ENCODE data around the gene TAOK2. TPM values are rescaled to one million over a fixed set of nuclear protein-coding genes. Genes with fewer than 3 reads are reported as not detected.

Gene TAOK2
- total and polyA plus RNA-seq, 2 donors from 2014 or later = 19.6 to 54.3 TPM

DNA sequence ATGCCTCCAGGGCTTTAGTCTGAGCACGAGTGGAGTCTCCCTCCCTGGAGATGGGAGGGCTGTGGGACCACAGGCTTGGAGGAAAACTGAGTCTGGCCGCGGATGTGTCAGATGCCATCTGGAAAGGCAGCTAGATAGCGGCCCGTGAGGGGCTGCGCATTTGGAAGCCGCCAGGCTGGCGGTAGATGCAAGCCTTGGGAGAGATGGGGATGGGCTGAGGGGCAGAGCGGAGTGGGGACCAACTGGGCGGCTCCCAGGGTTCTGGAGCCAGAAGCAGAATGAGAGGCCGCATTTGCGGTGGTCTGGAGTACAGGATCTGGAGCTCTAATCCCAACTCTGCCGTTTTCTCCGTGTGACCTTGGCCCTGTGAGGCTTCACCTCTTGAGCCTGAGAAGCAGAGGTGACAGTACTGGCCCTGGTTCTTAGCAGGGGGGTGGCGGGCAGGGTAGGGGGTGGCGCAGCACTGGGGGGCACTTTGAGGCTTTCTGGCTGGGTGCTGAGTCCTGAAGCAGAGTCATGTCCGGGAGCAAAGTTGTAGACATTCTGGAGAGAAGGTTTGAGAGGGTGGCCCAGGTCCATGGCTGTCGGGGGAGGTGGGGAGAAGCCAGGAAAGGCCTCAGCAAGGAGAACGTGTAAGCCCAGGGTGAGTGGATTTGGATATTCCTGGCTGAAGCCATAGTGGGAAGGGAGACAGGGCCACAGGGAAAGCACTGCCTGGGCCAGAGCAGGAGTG, 29.1 kb downstream of the TAOK2 start:
- Histone ChIP-seq H3K4me1 (ENCODE audit: control insufficient read depth in 2 of 3, insufficient read depth in 2 of 3, low read depth in 1 of 3, low read length in 3 of 3) (no peaks in the 10 kb centered on the region), H3K9ac (ENCODE audit: low read length in 3 of 3) (no peak overlapping the region), H3K36me3 (ENCODE audit: control insufficient read depth in 2 of 3, insufficient read depth in 3 of 3, low read length in 3 of 3) (peaks cover 0 to 6% (median 3%) of the 10 kb centered on the region in 3 donors), H3K27ac (ENCODE audit: low read depth in 2 of 2, low read length in 2 of 2) (no peak overlapping the region), H3K27me3 (ENCODE audit: control insufficient read depth, insufficient read depth, low read length) (no peaks in the 10 kb centered on the region), H3K4me3 (ENCODE audit: low read length in 3 of 3) (no peak overlapping the region), H3K9me3 (ENCODE audit: control insufficient read depth in 2 of 3, insufficient read depth in 1 of 3, low read length in 3 of 3) (no peaks in the 10 kb centered on the region)
- DNase-seq (no peak), FAIRE-seq (no peak)
- TF ChIP-seq, protein P1, sequence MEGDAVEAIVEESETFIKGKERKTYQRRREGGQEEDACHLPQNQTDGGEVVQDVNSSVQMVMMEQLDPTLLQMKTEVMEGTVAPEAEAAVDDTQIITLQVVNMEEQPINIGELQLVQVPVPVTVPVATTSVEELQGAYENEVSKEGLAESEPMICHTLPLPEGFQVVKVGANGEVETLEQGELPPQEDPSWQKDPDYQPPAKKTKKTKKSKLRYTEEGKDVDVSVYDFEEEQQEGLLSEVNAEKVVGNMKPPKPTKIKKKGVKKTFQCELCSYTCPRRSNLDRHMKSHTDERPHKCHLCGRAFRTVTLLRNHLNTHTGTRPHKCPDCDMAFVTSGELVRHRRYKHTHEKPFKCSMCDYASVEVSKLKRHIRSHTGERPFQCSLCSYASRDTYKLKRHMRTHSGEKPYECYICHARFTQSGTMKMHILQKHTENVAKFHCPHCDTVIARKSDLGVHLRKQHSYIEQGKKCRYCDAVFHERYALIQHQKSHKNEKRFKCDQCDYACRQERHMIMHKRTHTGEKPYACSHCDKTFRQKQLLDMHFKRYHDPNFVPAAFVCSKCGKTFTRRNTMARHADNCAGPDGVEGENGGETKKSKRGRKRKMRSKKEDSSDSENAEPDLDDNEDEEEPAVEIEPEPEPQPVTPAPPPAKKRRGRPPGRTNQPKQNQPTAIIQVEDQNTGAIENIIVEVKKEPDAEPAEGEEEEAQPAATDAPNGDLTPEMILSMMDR (IDR thresholded peaks at IDR 0.05; ENCODE audit: borderline replicate concordance, extremely low read depth, insufficient read depth) = no peak
- intact Hi-C loops (cut with DNase I) = no loop called here

DNA sequence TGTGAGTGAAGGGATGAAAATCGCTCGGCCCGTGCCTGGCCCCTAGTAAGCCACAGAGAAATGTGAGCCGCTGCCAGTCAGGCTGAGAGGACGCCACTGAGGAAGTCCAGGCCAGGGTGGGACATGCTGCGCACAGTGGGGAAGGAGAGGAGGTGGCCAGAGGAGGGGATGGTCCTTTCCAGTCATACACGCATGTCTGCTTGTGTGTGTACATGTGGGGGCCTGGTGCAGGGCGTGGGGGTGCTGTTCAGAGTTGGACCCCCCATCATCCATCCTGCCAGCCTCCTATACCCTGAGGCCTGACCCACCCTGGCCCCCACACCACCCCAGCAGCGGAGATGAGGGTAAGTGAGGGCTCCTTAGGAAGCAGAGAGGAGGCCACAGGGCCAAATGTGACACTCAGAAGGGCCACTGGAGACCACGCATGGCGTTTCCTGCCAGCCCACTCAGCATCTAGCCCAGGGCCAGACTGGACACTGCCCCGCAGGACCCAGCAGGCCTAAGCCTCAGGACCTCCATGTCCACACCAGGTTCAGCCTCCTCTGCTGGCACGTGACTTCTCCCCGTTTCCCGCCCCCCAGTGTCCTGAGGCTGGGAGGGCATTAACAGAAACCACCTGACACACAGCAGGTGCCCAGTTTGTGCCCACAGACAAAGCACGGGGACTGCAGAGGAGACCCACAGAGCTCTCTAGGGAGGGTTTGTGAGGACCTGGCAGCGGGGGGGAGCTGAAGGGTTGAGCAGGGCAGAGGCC, 30.2 kb downstream of the TAOK2 start:
- no peaks in the 10 kb centered on the region for H3K9me3 ChIP-seq (ENCODE audit: control insufficient read depth in 2 of 3, insufficient read depth in 1 of 3, low read length in 3 of 3)
- H3K4me1 ChIP-seq (ENCODE audit: control insufficient read depth in 2 of 3, insufficient read depth in 2 of 3, low read depth in 1 of 3, low read length in 3 of 3) = no peaks in the 10 kb centered on the region
- FAIRE-seq (no peak), DNase-seq (no peak)
- no peaks in the 10 kb centered on the region for H3K27me3 ChIP-seq (ENCODE audit: control insufficient read depth, insufficient read depth, low read length)
- peaks cover 0 to 6% (median 3%) of the 10 kb centered on the region in 3 donors for H3K36me3 ChIP-seq (ENCODE audit: control insufficient read depth in 2 of 3, insufficient read depth in 3 of 3, low read length in 3 of 3)
- no peak overlapping the region for H3K9ac ChIP-seq (ENCODE audit: low read length in 3 of 3)
- no peak overlapping the region for H3K27ac ChIP-seq (ENCODE audit: low read depth in 2 of 2, low read length in 2 of 2)
- no peak overlapping the region for H3K4me3 ChIP-seq (ENCODE audit: low read length in 3 of 3)
- intact Hi-C loops (cut with DNase I) = no loop called here
- TF ChIP-seq, protein P1 (IDR thresholded peaks at IDR 0.05; ENCODE audit: borderline replicate concordance, extremely low read depth, insufficient read depth) = no peak

DNA sequence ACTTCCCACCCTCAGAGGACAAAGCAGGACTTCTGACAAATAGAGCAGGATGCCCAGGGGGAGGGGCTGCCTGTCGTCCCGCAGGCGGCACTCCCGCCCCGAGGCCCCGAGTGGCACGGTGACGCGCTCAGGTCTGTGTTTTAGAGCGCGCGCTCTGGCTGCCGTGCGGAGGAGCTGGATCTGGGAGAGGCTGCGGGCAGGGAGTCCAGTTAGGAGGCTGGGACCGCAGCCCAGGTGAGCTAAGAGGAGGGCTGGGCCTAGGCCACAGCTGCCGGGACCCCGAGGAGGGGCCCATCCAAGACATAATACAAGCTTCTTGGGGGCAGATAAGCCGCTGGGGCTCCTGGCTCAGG, 30.7 kb downstream of the TAOK2 start:
- intact Hi-C loops (cut with DNase I) = no loop called here
- no peaks in the 10 kb centered on the region for H3K27me3 ChIP-seq (ENCODE audit: control insufficient read depth, insufficient read depth, low read length)
- H3K9me3 ChIP-seq (ENCODE audit: control insufficient read depth in 2 of 3, insufficient read depth in 1 of 3, low read length in 3 of 3) = no peaks in the 10 kb centered on the region
- H3K27ac ChIP-seq (ENCODE audit: low read depth in 2 of 2, low read length in 2 of 2) = no peak overlapping the region
- FAIRE-seq = no peak
- no peak overlapping the region for H3K9ac ChIP-seq (ENCODE audit: low read length in 3 of 3)
- no peak overlapping the region for H3K4me3 ChIP-seq (ENCODE audit: low read length in 3 of 3)
- TF ChIP-seq, protein P1 (IDR thresholded peaks at IDR 0.05; ENCODE audit: borderline replicate concordance, extremely low read depth, insufficient read depth) = no peak
- no peaks in the 10 kb centered on the region for H3K4me1 ChIP-seq (ENCODE audit: control insufficient read depth in 2 of 3, insufficient read depth in 2 of 3, low read depth in 1 of 3, low read length in 3 of 3)
- peaks cover 0 to 3% (median 2%) of the 10 kb centered on the region in 3 donors for H3K36me3 ChIP-seq (ENCODE audit: control insufficient read depth in 2 of 3, insufficient read depth in 3 of 3, low read length in 3 of 3)
- peak in 1 of 5 donors; percentile 75 for DNase-seq
